Gastrocnemius medialis (tissue), 4 donors: Measurements from ENCODE around the gene MEGF9. TPM values are rescaled to one million over a fixed set of nuclear protein-coding genes. Genes with fewer than 3 reads are reported as not detected.

Source experiments
- ATAC-seq, 2 donors: fragments of 150-250 bp; one replicate each; pipeline ENCODE4 v1.9.1; 2016
- DNase-seq, 2 donors: peaks; one replicate each; pipeline ENCODE4 v3.0.0-alpha.2; 2019
- H3K27ac ChIP-seq, 4 donors: fragments of 200-600 bp; sonication (generic); 1 replicate in 1 of 4; 2 replicates in 3 of 4; pipeline ENCODE4 v1.5.1; 2016 to 2018; ENCODE audit warnings: mild to moderate bottlenecking in 2 of 4, moderate library complexity in 1 of 4
- H3K27me3 ChIP-seq, 3 donors: fragments of 200-600 bp; sonication (generic) in 2 of 3; 1 replicate in 1 of 3; 2 replicates in 2 of 3; pipeline versions ENCODE4 v1.5.1 to v1.6.0; 2016 to 2019; ENCODE audit warnings: mild to moderate bottlenecking in 1 of 3, moderate library complexity in 1 of 3
- H3K36me3 ChIP-seq, 2 donors: fragments of 200-600 bp; sonication (generic) in 1 of 2; one replicate each; pipeline ENCODE4 v1.5.1; 2017 to 2018
- H3K4me1 ChIP-seq, 2 donors: fragments of 200-600 bp; sonication (generic) in 1 of 2; one replicate each; pipeline ENCODE4 v1.5.1; 2016 to 2017; ENCODE audit warnings: mild to moderate bottlenecking in 2 of 2
- H3K4me3 ChIP-seq, 4 donors: fragments of 200-600 bp; sonication (generic) in 3 of 4; 1 replicate in 1 of 4; 2 replicates in 3 of 4; pipeline ENCODE4 v1.5.1; 2016 to 2019; ENCODE audit warnings: mild to moderate bottlenecking in 2 of 4
- H3K9me3 ChIP-seq, 3 donors: fragments of 200-600 bp; sonication (generic) in 2 of 3; 1 replicate in 1 of 3; 2 replicates in 2 of 3; pipeline ENCODE4 v1.5.1; 2016 to 2019
- CTCF ChIP-seq, 5 experiments: fragments of 450-650 bp in 3 of 5; fragments of 200-600 bp in 2 of 5; sonication (generic) in 2 of 5; IDR thresholded peaks in 4 of 5; conservative IDR thresholded peaks in 1 of 5; 1 replicate in 4 of 5; 2 replicates in 1 of 5; pipeline ENCODE4 v1.5.1; 2016 to 2019; ENCODE audit warnings: antibody characterized with exemption in 5 of 5, mild to moderate bottlenecking in 3 of 5, moderate library complexity in 3 of 5
- POLR2A ChIP-seq, 2 donors: fragments of 450-650 bp; IDR thresholded peaks; one replicate each; pipeline ENCODE4 v1.6.1; 2017; ENCODE audit warnings: antibody characterized with exemption in 2 of 2, mild to moderate bottlenecking in 2 of 2, moderate library complexity in 2 of 2
- in situ Hi-C, 4 donors: fragments of 200-750 bp; cut with MboI; loops; one replicate each; pipeline versions ENCODE4 v1.15.0 to v1.8.0; 2017; ENCODE audit warnings: low sequenced_read_pairs in 4 of 4
- intact Hi-C: fragments of 100-400 bp; cut with DNase I; formaldehyde crosslinking; loops from one replicate; pipeline ENCODE4 v1.15.1; 2023; ENCODE audit warnings: low total_unique reads
- total RNA-seq, 4 donors: library from RNA; depleted of rRNA; stranded (reverse); fragments of >200 nt; gene quantifications; one replicate each; pipeline versions ENCODE4 v1.1.0 to v1.2.3, GENCODE V29; 2016

MEGF9 gene
- total RNA-seq, 4 donors from 2014 or later: 6.3 to 15.3 (median 13.5) TPM

GRCh38 chr9:120698766-120699165, 15.5 kb downstream of the MEGF9 start:
- Histone ChIP-seq H3K27ac (no peak overlapping the region), H3K9me3 (no peaks in the 10 kb centered on the region), H3K27me3 (no peaks in the 10 kb centered on the region), H3K4me3 (no peak overlapping the region), H3K36me3 (no peaks in the 10 kb centered on the region), H3K4me1 (peaks cover 0 to 9% of the 10 kb centered on the region in 2 donors)
- ATAC-seq (no peak), DNase-seq (no peak)
- TF ChIP-seq CTCF (IDR thresholded peaks at IDR 0.05 in 4 of 5, conservative IDR thresholded peaks at IDR 0.05 in 1 of 5) (no peak), POLR2A (IDR thresholded peaks at IDR 0.05) (no peak)
- in situ Hi-C loops (no loop called here), intact Hi-C loops (no loop called here)

- H3K36me3 ChIP-seq: no peaks in the 10 kb centered on the region
- H3K9me3 ChIP-seq: no peaks in the 10 kb centered on the region
- in situ Hi-C loops: no loop called here
- DNase-seq (no peak), ATAC-seq (no peak)
- intact Hi-C loops: no loop called here
- H3K27ac ChIP-seq: no peak overlapping the region
- H3K4me3 ChIP-seq: no peak overlapping the region
- peaks cover 0 to 16% of the 10 kb centered on the region in 2 donors for H3K4me1 ChIP-seq
- no peaks in the 10 kb centered on the region for H3K27me3 ChIP-seq
- TF ChIP-seq POLR2A (IDR thresholded peaks at IDR 0.05) (no peak), CTCF (IDR thresholded peaks at IDR 0.05 in 4 of 5, conservative IDR thresholded peaks at IDR 0.05 in 1 of 5) (no peak)
These were observed 16.8 kb downstream of the MEGF9 start for GRCh38 chr9:120697448-120697847.

- Histone ChIP-seq H3K27me3 (no peaks in the 10 kb centered on the region), H3K36me3 (no peaks in the 10 kb centered on the region), H3K4me3 (no peak overlapping the region), H3K4me1 (peaks cover 0 to 16% of the 10 kb centered on the region in 2 donors), H3K9me3 (no peaks in the 10 kb centered on the region), H3K27ac (no peak overlapping the region)
- ATAC-seq (no peak), DNase-seq (no peak)
- in situ Hi-C loops: no loop called here
- intact Hi-C loops: no loop called here
- TF ChIP-seq POLR2A (IDR thresholded peaks at IDR 0.05) (no peak), CTCF (IDR thresholded peaks at IDR 0.05 in 4 of 5, conservative IDR thresholded peaks at IDR 0.05 in 1 of 5) (no peak)
These were observed 17.6 kb downstream of the MEGF9 start for GRCh38 chr9:120696551-120697230.

- no peaks in the 10 kb centered on the region for H3K9me3 ChIP-seq
- no peaks in the 10 kb centered on the region for H3K27me3 ChIP-seq
- H3K4me1 ChIP-seq: peaks cover 0 to 16% of the 10 kb centered on the region in 2 donors
- in situ Hi-C loops (no loop called here), intact Hi-C loops (no loop called here)
- no peak for TF ChIP-seq CTCF (IDR thresholded peaks at IDR 0.05 in 4 of 5, conservative IDR thresholded peaks at IDR 0.05 in 1 of 5)
- no peak for TF ChIP-seq POLR2A (IDR thresholded peaks at IDR 0.05)
- H3K36me3 ChIP-seq: no peaks in the 10 kb centered on the region
- DNase-seq: no peak
- H3K4me3 ChIP-seq: no peak overlapping the region
- no peak for ATAC-seq
- H3K27ac ChIP-seq: no peak overlapping the region
These were observed 19.7 kb downstream of the MEGF9 start for GRCh38 chr9:120694559-120694958.

GRCh38 chr9:120693700-120694008, 20.6 kb downstream of the MEGF9 start:
- no peak for ATAC-seq
- no peaks in the 10 kb centered on the region for H3K36me3 ChIP-seq
- H3K4me3 ChIP-seq: no peak overlapping the region
- H3K9me3 ChIP-seq: no peaks in the 10 kb centered on the region
- peaks cover 0 to 16% of the 10 kb centered on the region in 2 donors for H3K4me1 ChIP-seq
- no peaks in the 10 kb centered on the region for H3K27me3 ChIP-seq
- no peak for TF ChIP-seq CTCF (IDR thresholded peaks at IDR 0.05 in 4 of 5, conservative IDR thresholded peaks at IDR 0.05 in 1 of 5)
- TF ChIP-seq POLR2A (IDR thresholded peaks at IDR 0.05): no peak
- H3K27ac ChIP-seq: no peak overlapping the region
- in situ Hi-C loops: no loop called here
- intact Hi-C loops: no loop called here
- DNase-seq: no peak
